Ovary (tissue), 9 donors: Measurements from ENCODE around the gene APOL6. TPM values are rescaled to one million over a fixed set of nuclear protein-coding genes. Genes with fewer than 3 reads are reported as not detected.
A peak's percentile ranks its signal among the peaks of the same experiment; 100 is the strongest.

ENCODE experiments used
- DNase-seq, 5 donors: peaks; one replicate each; pipeline ENCODE4 v3.0.0-alpha.2; 2019 to 2020
- H3K27ac ChIP-seq, 2 donors: fragments of 200-600 bp; one replicate each; pipeline versions ENCODE4 v1.5.1 to v1.8.0; 2019 to 2022
- H3K27me3 ChIP-seq: fragments of 200-600 bp; one replicate; pipeline ENCODE4 v1.8.0; 2022
- H3K36me3 ChIP-seq: fragments of 200-600 bp; sonication (generic); one replicate; pipeline ENCODE4 v1.5.1; 2019
- H3K4me1 ChIP-seq: one replicate; pipeline ENCODE4 v1.8.1; 2013; ENCODE audit warnings: mild to moderate bottlenecking, moderate library complexity; ENCODE audit not compliant: insufficient read depth
- H3K4me3 ChIP-seq: fragments of 200-600 bp; sonication (generic); one replicate; pipeline ENCODE4 v1.5.1; 2017
- H3K9me3 ChIP-seq, 2 donors: fragments of 200-600 bp in 1 of 2; sonication (generic) in 1 of 2; one replicate each; pipeline versions ENCODE4 v1.5.1 to v1.8.1; 2013 to 2019; ENCODE audit warnings: mild to moderate bottlenecking in 1 of 2, moderate library complexity in 1 of 2
- CTCF ChIP-seq, 3 donors: fragments of 450-650 bp in 2 of 3; fragments of 200-600 bp in 1 of 3; IDR thresholded peaks; one replicate each; pipeline versions ENCODE4 v1.5.1 to v1.8.0; 2016 to 2022; ENCODE audit warnings: antibody characterized with exemption in 3 of 3, mild to moderate bottlenecking in 1 of 3
- EP300 ChIP-seq: sonication (generic); formaldehyde crosslinking; IDR thresholded peaks from one replicate; pipeline ENCODE4 v1.6.1; 2017; ENCODE audit warnings: antibody characterized with exemption
- POLR2A ChIP-seq: fragments of 450-650 bp; IDR thresholded peaks from one replicate; pipeline ENCODE4 v1.6.1; 2017; ENCODE audit warnings: antibody characterized with exemption, mild to moderate bottlenecking, moderate library complexity
- WGBS, 3 donors: extraction: QIAGEN DNeasy Blood & Tissue Kit in 1 of 3; methylation state at CpG; one replicate each; pipeline versions ENCODE4 v1.1.5 to v1.1.7; 2013 to 2017; 5-methylcytosine and 5-hydroxymethylcytosine counted together
- intact Hi-C, 4 donors: fragments of 100-400 bp; cut with DNase I; formaldehyde crosslinking; loops; one replicate each; pipeline versions ENCODE4 v1.11.0 to v1.15.1; 2022 to 2023
- polyA plus RNA-seq, 2 donors: library from polyadenylated mRNA; stranded (reverse); fragments of 200-250 nt in 1 of 2; fragments of 350-450 nt in 1 of 2; fragmentation: Illumina TruSeq in 1 of 2; extraction: RNeasy Lipid Tissue Mini Kit (QIAGEN cat#74804) in 1 of 2; gene quantifications; one replicate each; pipeline ENCODE4 v1.2.3, GENCODE V29; 2013 to 2014
- total RNA-seq, 7 donors: library from RNA; depleted of rRNA in 2 of 7; stranded (reverse); fragments of >200 nt in 2 of 7; fragmentation: NEBNext Ultra II Directional in 3 of 7; extraction: Animal tissue kit (Norgen Biotek cat#: 25700) in 3 of 7; gene quantifications; one replicate each; pipeline versions ENCODE4 v1.1.0 to v1.2.4, GENCODE V29; 2016 to 2023
- donor health status: DM: no; HTN: no; CAD: no; lungs with moderate emphysema.
- donor health status: DM: no; HTN: no; CAD: no.
- donor health status: Bipolar disorder and iron deficiency.
- donor health status: DM: yes; HTN: yes; CAD: no.
- donor health status: DM: no; HTN: no; CAD: no.
- donor health status: DM: yes; HTN: yes; CAD: no.

APOL6 gene
- total and polyA plus RNA-seq, 9 donors, result 11.1 to 34.1 (median 18.6) TPM

- WGBS, 3 donors, result 85 to 88% (median 86%) methylated on average over 5 of the region's 5 CpGs
- no peaks in the 10 kb centered on the region for H3K27me3 ChIP-seq
- H3K4me1 ChIP-seq, result peaks cover under 1% of the 10 kb centered on the region
- H3K9me3 ChIP-seq, result no peaks in the 10 kb centered on the region
- no peak overlapping the region for H3K4me3 ChIP-seq
- DNase-seq, result no peak
- intact Hi-C loops, result no loop called here
- H3K36me3 ChIP-seq, result no peaks in the 10 kb centered on the region
- H3K27ac ChIP-seq, result no peak overlapping the region
- TF ChIP-seq POLR2A (no peak), CTCF (IDR thresholded peaks at IDR 0.05) (no peak), EP300 (no peak)
Measured at GRCh38 chr22:35656284-35656752, 8.1 kb downstream of the APOL6 start.

GRCh38 chr22:35657571-35658312, 9.5 kb downstream of the APOL6 start:
- H3K36me3 ChIP-seq, result no peaks in the 10 kb centered on the region
- no peak overlapping the region for H3K4me3 ChIP-seq
- DNase-seq, result peak in 1 of 5 donors; percentile 54
- no peaks in the 10 kb centered on the region for H3K27me3 ChIP-seq
- no peak for TF ChIP-seq CTCF (IDR thresholded peaks at IDR 0.05)
- intact Hi-C loops, result no loop called here
- H3K9me3 ChIP-seq, result no peaks in the 10 kb centered on the region
- peaks cover 4% of the 10 kb centered on the region for H3K4me1 ChIP-seq
- H3K27ac ChIP-seq, result peak overlapping the region in 1 of 2 donors; percentile 33
- 53 to 69% (median 60%) methylated on average over 5 of the region's 5 CpGs for WGBS, 3 donors

- DNase-seq, result no peak
- intact Hi-C loops, result no loop called here
- Histone ChIP-seq H3K4me3 (no peak overlapping the region), H3K4me1 (peaks cover 7% of the 10 kb centered on the region), H3K36me3 (no peaks in the 10 kb centered on the region), H3K27ac (no peak overlapping the region), H3K27me3 (no peaks in the 10 kb centered on the region), H3K9me3 (no peaks in the 10 kb centered on the region)
- WGBS, 3 donors, result 63 to 98% (median 80%) methylated on average over 2 of the region's 2 CpGs
- no peak for TF ChIP-seq CTCF (IDR thresholded peaks at IDR 0.05)
- no peak for TF ChIP-seq EP300
- no peak for TF ChIP-seq POLR2A
Measured at GRCh38 chr22:35660291-35661127, 12.3 kb downstream of the APOL6 start.

GRCh38 chr22:35661464-35661863, 13.2 kb downstream of the APOL6 start:
- no peak overlapping the region for H3K4me3 ChIP-seq
- H3K9me3 ChIP-seq, result no peaks in the 10 kb centered on the region
- H3K4me1 ChIP-seq, result peaks cover 7% of the 10 kb centered on the region
- WGBS, 3 donors, result 67 to 79% (median 78%) methylated on average over 2 of the region's 2 CpGs
- no peak for DNase-seq
- intact Hi-C loops, result no loop called here
- no peak for TF ChIP-seq CTCF (IDR thresholded peaks at IDR 0.05)
- no peak for TF ChIP-seq EP300
- TF ChIP-seq POLR2A, result no peak
- no peaks in the 10 kb centered on the region for H3K36me3 ChIP-seq
- H3K27ac ChIP-seq, result peak overlapping the region in 1 of 2 donors; percentile 78
- H3K27me3 ChIP-seq, result no peaks in the 10 kb centered on the region
